Parathyroid adenoma (tissue), 2 donors: ENCODE data around the gene GNG11.

Experiments
- H2AFZ ChIP-seq: fragments of 300-600 bp; sonication (generic); one replicate; pipeline ENCODE4 v1.7.0; 2017; ENCODE audit warnings: antibody characterized with exemption, mild to moderate bottlenecking
- H3K27ac ChIP-seq: fragments of 300-600 bp; sonication (generic); one replicate; pipeline ENCODE4 v1.7.0; 2017
- H3K27me3 ChIP-seq: fragments of 300-600 bp; sonication (generic); one replicate; pipeline ENCODE4 v1.7.0; 2017; ENCODE audit warnings: low read length; ENCODE audit not compliant: control insufficient read depth, insufficient read depth
- H3K36me3 ChIP-seq: fragments of 300-600 bp; sonication (generic); one replicate; pipeline ENCODE4 v1.7.0; 2017; ENCODE audit warnings: low read length; ENCODE audit not compliant: control insufficient read depth, insufficient read depth
- H3K4me1 ChIP-seq: fragments of 300-600 bp; sonication (generic); one replicate; pipeline ENCODE4 v1.7.0; 2017; ENCODE audit warnings: control low read depth
- H3K4me2 ChIP-seq: fragments of 300-600 bp; sonication (generic); one replicate; pipeline ENCODE4 v1.7.0; 2017; ENCODE audit warnings: low read length
- H3K4me3 ChIP-seq: fragments of 300-600 bp; sonication (generic); one replicate; pipeline ENCODE4 v1.7.0; 2017; ENCODE audit warnings: low read depth, low read length
- H3K79me2 ChIP-seq: fragments of 300-600 bp; sonication (generic); one replicate; pipeline ENCODE4 v1.7.0; 2017; ENCODE audit warnings: control low read depth
- H3K9ac ChIP-seq: fragments of 300-600 bp; sonication (generic); one replicate; pipeline ENCODE4 v1.7.0; 2017; ENCODE audit warnings: mild to moderate bottlenecking
- H3K9me3 ChIP-seq: fragments of 300-600 bp; sonication (generic); one replicate; pipeline ENCODE4 v1.7.0; 2017; ENCODE audit warnings: low read length; ENCODE audit not compliant: control insufficient read depth
- TF ChIP-seq, protein P1 (sequence below): fragments of 300-600 bp; sonication (generic); IDR thresholded peaks from one replicate; pipeline ENCODE4 v1.7.0; 2017; ENCODE audit warnings: antibody characterized with exemption, mild to moderate bottlenecking
- donor health status: primary hyperparathyroidism.

GNG11 gene

DNA sequence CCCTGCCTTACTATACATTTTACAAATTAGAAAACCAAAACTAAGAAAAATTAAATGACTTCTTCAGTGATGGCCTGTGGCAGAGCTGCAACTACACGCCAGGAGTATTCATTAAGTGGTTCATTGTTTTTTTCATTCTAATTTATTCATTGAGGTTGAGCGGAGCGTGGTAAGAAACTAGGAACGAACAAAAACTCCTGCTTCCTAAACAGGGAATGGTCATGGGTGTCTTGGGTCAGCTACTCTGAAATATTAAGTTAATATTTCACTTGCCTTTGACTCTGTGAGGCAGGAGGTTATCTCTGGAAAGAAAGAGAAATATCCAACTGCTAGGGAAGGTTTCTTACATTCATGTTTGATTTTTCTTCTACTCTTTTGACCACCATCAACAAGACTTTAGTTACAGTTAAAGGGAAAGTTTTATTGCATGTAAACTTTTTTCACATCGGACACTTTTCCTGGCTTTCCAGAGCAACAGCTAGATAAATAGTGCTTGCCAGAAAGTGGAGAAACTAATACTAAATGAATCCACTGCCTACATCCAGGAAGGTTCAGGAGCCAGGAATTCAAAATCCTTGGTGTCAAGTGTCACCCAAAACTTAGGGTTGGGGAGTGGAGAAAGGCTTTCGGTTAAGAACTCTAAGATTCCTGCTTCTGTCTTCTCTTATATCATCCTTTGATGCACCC lies 896 bp upstream of the GNG11 start:
- H3K4me1 ChIP-seq = no peaks in the 10 kb centered on the region
- H3K36me3 ChIP-seq = no peaks in the 10 kb centered on the region
- H3K27ac ChIP-seq = peak overlapping the region; percentile 55
- no peak overlapping the region for H3K9ac ChIP-seq
- H3K4me2 ChIP-seq = no peak overlapping the region
- no peak overlapping the region for H3K4me3 ChIP-seq
- H3K9me3 ChIP-seq = no peaks in the 10 kb centered on the region
- H2AFZ ChIP-seq = peak overlapping the region; percentile 1
- TF ChIP-seq, protein P1, sequence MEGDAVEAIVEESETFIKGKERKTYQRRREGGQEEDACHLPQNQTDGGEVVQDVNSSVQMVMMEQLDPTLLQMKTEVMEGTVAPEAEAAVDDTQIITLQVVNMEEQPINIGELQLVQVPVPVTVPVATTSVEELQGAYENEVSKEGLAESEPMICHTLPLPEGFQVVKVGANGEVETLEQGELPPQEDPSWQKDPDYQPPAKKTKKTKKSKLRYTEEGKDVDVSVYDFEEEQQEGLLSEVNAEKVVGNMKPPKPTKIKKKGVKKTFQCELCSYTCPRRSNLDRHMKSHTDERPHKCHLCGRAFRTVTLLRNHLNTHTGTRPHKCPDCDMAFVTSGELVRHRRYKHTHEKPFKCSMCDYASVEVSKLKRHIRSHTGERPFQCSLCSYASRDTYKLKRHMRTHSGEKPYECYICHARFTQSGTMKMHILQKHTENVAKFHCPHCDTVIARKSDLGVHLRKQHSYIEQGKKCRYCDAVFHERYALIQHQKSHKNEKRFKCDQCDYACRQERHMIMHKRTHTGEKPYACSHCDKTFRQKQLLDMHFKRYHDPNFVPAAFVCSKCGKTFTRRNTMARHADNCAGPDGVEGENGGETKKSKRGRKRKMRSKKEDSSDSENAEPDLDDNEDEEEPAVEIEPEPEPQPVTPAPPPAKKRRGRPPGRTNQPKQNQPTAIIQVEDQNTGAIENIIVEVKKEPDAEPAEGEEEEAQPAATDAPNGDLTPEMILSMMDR = no peak
- no peaks in the 10 kb centered on the region for H3K79me2 ChIP-seq
- H3K27me3 ChIP-seq = no peaks in the 10 kb centered on the region

DNA sequence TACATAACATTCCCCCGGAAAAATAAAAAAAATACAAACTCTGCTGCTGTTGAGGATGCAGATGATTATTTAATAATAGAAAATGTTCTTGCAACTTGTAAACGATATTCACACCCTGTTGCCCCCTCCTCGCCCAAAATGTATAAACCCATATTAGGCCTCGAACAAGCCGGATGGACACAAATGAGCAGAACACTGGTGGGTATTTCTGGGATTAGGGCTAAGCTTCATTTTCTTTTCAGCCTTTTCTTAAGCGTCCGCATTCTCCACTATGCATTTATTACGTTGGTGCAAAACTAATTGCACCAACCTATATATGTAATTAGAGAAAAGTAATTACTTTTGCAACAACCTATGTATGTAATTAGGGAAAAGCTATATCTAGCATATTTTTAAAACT lies 349 bp upstream of the GNG11 start:
- TF ChIP-seq, protein P1 = no peak
- H3K27ac ChIP-seq = peak overlapping the region; percentile 55
- no peaks in the 10 kb centered on the region for H3K79me2 ChIP-seq
- no peaks in the 10 kb centered on the region for H3K36me3 ChIP-seq
- no peaks in the 10 kb centered on the region for H3K9me3 ChIP-seq
- H3K4me1 ChIP-seq = no peaks in the 10 kb centered on the region
- H3K9ac ChIP-seq = no peak overlapping the region
- peak overlapping the region; percentile 60 for H3K4me3 ChIP-seq
- H3K27me3 ChIP-seq = no peaks in the 10 kb centered on the region
- H3K4me2 ChIP-seq = peak overlapping the region; percentile 80
- peak overlapping the region; percentile 1 for H2AFZ ChIP-seq

DNA sequence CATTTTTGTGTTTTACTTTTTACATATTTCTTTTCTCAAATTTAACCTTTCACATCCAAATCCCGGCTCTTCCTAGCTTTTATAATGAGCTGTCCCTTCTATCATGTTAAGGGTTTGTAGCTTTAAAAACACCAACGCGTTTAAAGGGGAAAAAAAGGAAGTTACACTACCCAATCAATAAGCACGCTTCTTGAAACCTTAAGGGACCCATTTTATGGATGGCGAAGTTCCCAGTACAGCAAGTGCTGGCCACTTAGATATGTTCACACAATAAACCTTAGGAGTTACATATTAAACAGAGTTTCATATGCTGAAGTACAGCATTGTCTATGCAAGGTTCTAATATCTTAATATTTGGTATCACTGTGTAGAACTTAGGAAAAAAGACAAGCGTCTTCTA lies 1.8 kb downstream of the GNG11 start:
- no peaks in the 10 kb centered on the region for H3K4me1 ChIP-seq

DNA sequence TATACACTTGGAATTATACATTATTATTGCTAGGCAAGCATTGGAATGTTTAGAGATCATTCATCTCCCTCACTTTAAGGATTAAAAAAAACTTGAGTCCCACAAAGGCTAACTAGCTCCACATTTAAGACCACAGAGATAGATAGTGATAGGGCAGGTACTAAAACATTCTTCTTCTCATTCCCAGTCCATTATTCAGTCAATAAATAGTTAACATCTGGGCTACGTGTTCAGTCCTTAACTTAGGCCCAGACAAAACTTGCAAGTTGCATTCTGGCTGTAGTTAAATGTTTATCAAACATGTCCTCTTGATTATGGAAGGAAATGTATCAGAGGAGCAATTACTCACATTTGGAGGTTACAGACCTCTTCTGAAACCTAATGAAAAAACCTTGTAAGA lies 2.4 kb downstream of the GNG11 start:
- no peaks in the 10 kb centered on the region for H3K36me3 ChIP-seq
- no peak overlapping the region for H3K4me2 ChIP-seq
- H3K27me3 ChIP-seq = no peaks in the 10 kb centered on the region
- H3K4me3 ChIP-seq = peak overlapping the region; percentile 19
- no peak overlapping the region for H3K9ac ChIP-seq
- no peaks in the 10 kb centered on the region for H3K9me3 ChIP-seq
- no peak overlapping the region for H2AFZ ChIP-seq
- no peaks in the 10 kb centered on the region for H3K4me1 ChIP-seq
- no peak overlapping the region for H3K27ac ChIP-seq
- no peaks in the 10 kb centered on the region for H3K79me2 ChIP-seq
- TF ChIP-seq, protein P1 = no peak

More for the DNA sequence above, 1.8 kb downstream of the GNG11 start:
- Histone ChIP-seq H2AFZ (no peak overlapping the region), H3K36me3 (no peaks in the 10 kb centered on the region), H3K9me3 (no peaks in the 10 kb centered on the region), H3K4me2 (no peak overlapping the region), H3K4me3 (peak overlapping the region; percentile 60), H3K79me2 (no peaks in the 10 kb centered on the region), H3K27me3 (no peaks in the 10 kb centered on the region), H3K27ac (no peak overlapping the region), H3K9ac (no peak overlapping the region)
- TF ChIP-seq, protein P1 = no peak

DNA sequence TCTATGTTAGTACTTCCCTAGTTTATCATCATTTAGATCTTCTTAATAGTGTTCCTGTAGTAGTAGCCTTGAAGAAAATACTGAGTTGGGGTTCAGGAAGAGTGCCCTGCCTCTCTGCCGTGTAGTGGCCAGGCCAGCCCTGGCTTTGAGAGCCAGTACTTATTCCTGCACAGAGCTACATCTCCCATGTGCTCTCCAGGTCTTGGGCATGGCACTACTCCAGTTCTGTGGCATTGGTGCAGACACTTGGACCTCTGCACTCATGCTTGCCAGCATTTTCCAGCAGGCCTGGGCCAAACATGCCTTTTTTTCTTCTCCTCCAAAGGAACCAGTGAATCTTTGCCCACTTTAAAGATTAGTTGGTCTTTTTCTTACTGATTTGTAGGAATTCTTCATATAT lies 5.3 kb downstream of the GNG11 start:
- TF ChIP-seq, protein P1 = no peak
- Histone ChIP-seq H3K27ac (no peak overlapping the region), H3K9ac (no peak overlapping the region), H3K36me3 (no peaks in the 10 kb centered on the region), H3K9me3 (no peaks in the 10 kb centered on the region), H2AFZ (no peak overlapping the region), H3K4me2 (no peak overlapping the region), H3K27me3 (no peaks in the 10 kb centered on the region), H3K4me3 (no peak overlapping the region), H3K4me1 (no peaks in the 10 kb centered on the region), H3K79me2 (no peaks in the 10 kb centered on the region)
